ENCODE data around the gene USP37.

- TF ChIP-seq MZF1 (CRISPR knock-in tag; IDR thresholded peaks at IDR 0.05; ENCODE audit: borderline replicate concordance) (no peak), FOXM1 (CRISPR knock-in tag; IDR thresholded peaks at IDR 0.05) (no peak), TCF7L2 (IDR thresholded peaks at IDR 0.05; ENCODE audit: low read depth, low read length) (no peak), TP53 (CRISPR knock-in tag; conservative IDR thresholded peaks at IDR 0.05) (no peak), TAF15 (IDR thresholded peaks at IDR 0.05; ENCODE audit: low read depth, low read length, poor library complexity, severe bottlenecking) (no peak), CTCF (CRISPR knock-in tag; IDR thresholded peaks at IDR 0.05) (no peak), ZMYM4 (CRISPR knock-in tag; IDR thresholded peaks at IDR 0.05) (no peak), ZNF329 (CRISPR knock-in tag; IDR thresholded peaks at IDR 0.05; ENCODE audit: low read depth) (no peak), SP140L (CRISPR knock-in tag; IDR thresholded peaks at IDR 0.05; ENCODE audit: borderline replicate concordance) (no peak), ZNF446 (CRISPR knock-in tag; IDR thresholded peaks at IDR 0.05) (no peak), FOXK1 (CRISPR knock-in tag; IDR thresholded peaks at IDR 0.05; ENCODE audit: borderline replicate concordance, low read depth) (no peak), GFI1 (CRISPR knock-in tag; IDR thresholded peaks at IDR 0.05; ENCODE audit: borderline replicate concordance) (no peak), FOXP1 (IDR thresholded peaks at IDR 0.05) (no peak), FOXP1 (CRISPR knock-in tag; IDR thresholded peaks at IDR 0.05) (no peak)
Measured at GRCh38 chr2:218423584-218423983, 144.6 kb downstream of the USP37 start.

Measured in HepG2 (cell line).